ENCODE data around the gene DNMT3L. TPM values are rescaled to one million over a fixed set of nuclear protein-coding genes. Genes with fewer than 3 reads are reported as not detected.
A peak's percentile ranks its signal among the peaks of the same experiment; 100 is the strongest.
"Not testable (repeated sequence)": the region's sequence is repeated elsewhere in the genome, so short reads cannot be mapped to it uniquely, and the experiment has no call there.

The DNMT3L gene
- total RNA-seq = not detected

- Mint-ChIP-seq H3K36me3 (ENCODE audit: low read depth) (no peaks in the 10 kb centered on the region), H3K9me3 (no peaks in the 10 kb centered on the region), H3K4me3 (no peak within 1 kb of the TSS), H3K27ac (no peak within 1 kb of the TSS), H3K27me3 (peaks cover 3% of the 10 kb centered on the region), H3K4me1 (no peaks in the 10 kb centered on the region)
- POLR2A ChIA-PET = no interaction called here
- no peak for DNase-seq
- CTCF ChIA-PET = no interaction called here
Observed at GRCh38 chr21:44261675-44262295, at the start of gene DNMT3L. Gene DNMT3L, minus strand, starts transcription at chr21:44261897. Its CDS starts 638 bp downstream, at chr21:44261259.

- DNase-seq = no peak
- Mint-ChIP-seq H3K27me3 (no peaks in the 10 kb centered on the region), H3K36me3 (ENCODE audit: low read depth) (peaks cover 37% of the 10 kb centered on the region), H3K4me1 (peaks cover 2% of the 10 kb centered on the region), H3K4me3 (no peak overlapping the region), H3K9me3 (no peaks in the 10 kb centered on the region), H3K27ac (no peak overlapping the region)
- ChIA-PET CTCF (no interaction called here), POLR2A (no interaction called here)
Observed at GRCh38 chr21:44310628-44311507, 49.2 kb upstream of the DNMT3L start.

- peaks cover 45% of the 10 kb centered on the region for H3K36me3 Mint-ChIP-seq (ENCODE audit: low read depth)
- ChIA-PET POLR2A (no interaction called here), CTCF (no interaction called here)
- no peaks in the 10 kb centered on the region for H3K9me3 Mint-ChIP-seq
- H3K27me3 Mint-ChIP-seq = no peaks in the 10 kb centered on the region
- peaks cover 25% of the 10 kb centered on the region for H3K4me1 Mint-ChIP-seq
- H3K27ac Mint-ChIP-seq = no peak overlapping the region
- DNase-seq = no peak
- no peak overlapping the region for H3K4me3 Mint-ChIP-seq
Observed at GRCh38 chr21:44306936-44307704, 45.4 kb upstream of the DNMT3L start.

- Mint-ChIP-seq H3K27ac (no peak overlapping the region), H3K9me3 (no peaks in the 10 kb centered on the region), H3K36me3 (ENCODE audit: low read depth) (peaks cover 35% of the 10 kb centered on the region), H3K27me3 (no peaks in the 10 kb centered on the region), H3K4me1 (peaks cover 39% of the 10 kb centered on the region), H3K4me3 (no peak overlapping the region)
- POLR2A ChIA-PET = no interaction called here
- DNase-seq = no peak
- CTCF ChIA-PET = no interaction called here
Observed at GRCh38 chr21:44305691-44306090, 44.0 kb upstream of the DNMT3L start.

- ChIA-PET CTCF (no interaction called here), POLR2A (interaction anchor here (2.1 kb wide), 1 partner anchor 11 kb away, joined by 7 read pairs; no protein-coding TSS in a partner anchor)
- Mint-ChIP-seq H3K27ac (peak overlapping the region; percentile 59), H3K27me3 (no peaks in the 10 kb centered on the region), H3K4me3 (no peak overlapping the region), H3K36me3 (ENCODE audit: low read depth) (peaks cover 36% of the 10 kb centered on the region), H3K4me1 (peaks cover 40% of the 10 kb centered on the region), H3K9me3 (no peaks in the 10 kb centered on the region)
- peak; percentile 52 for DNase-seq
Observed at GRCh38 chr21:44304877-44305293, 43.2 kb upstream of the DNMT3L start.

GRCh38 chr21:44304011-44304616 is 42.4 kb upstream of the DNMT3L start:
- POLR2A ChIA-PET = interaction anchor here (2.1 kb wide), 1 partner anchor 11 kb away, joined by 7 read pairs; no protein-coding TSS in a partner anchor
- H3K9me3 Mint-ChIP-seq = no peaks in the 10 kb centered on the region
- no peaks in the 10 kb centered on the region for H3K27me3 Mint-ChIP-seq
- H3K27ac Mint-ChIP-seq = peak overlapping the region; percentile 80
- no peak for DNase-seq
- H3K36me3 Mint-ChIP-seq (ENCODE audit: low read depth) = peaks cover 33% of the 10 kb centered on the region
- H3K4me1 Mint-ChIP-seq = peaks cover 43% of the 10 kb centered on the region
- CTCF ChIA-PET = interaction anchor here (1.4 kb wide), 1 partner anchor 176 kb away, joined by 3 read pairs; no protein-coding TSS in a partner anchor
- H3K4me3 Mint-ChIP-seq = no peak overlapping the region

- Mint-ChIP-seq H3K9me3 (no peaks in the 10 kb centered on the region), H3K4me1 (peaks cover 48% of the 10 kb centered on the region), H3K4me3 (no peak overlapping the region), H3K27me3 (no peaks in the 10 kb centered on the region), H3K27ac (peak overlapping the region; percentile 80), H3K36me3 (ENCODE audit: low read depth) (peaks cover 33% of the 10 kb centered on the region)
- CTCF ChIA-PET = interaction anchor here (1.4 kb wide), 1 partner anchor 176 kb away, joined by 3 read pairs; no protein-coding TSS in a partner anchor
- no peak for DNase-seq
- POLR2A ChIA-PET = interaction anchor here (2.1 kb wide), 1 partner anchor 12 kb away, joined by 7 read pairs; no protein-coding TSS in a partner anchor
Observed at GRCh38 chr21:44303490-44303981, 41.8 kb upstream of the DNMT3L start.

GRCh38 chr21:44302573-44303401 is 41.1 kb upstream of the DNMT3L start:
- peak overlapping the region; percentile 59 for H3K4me3 Mint-ChIP-seq
- POLR2A ChIA-PET = interaction anchor here (2.1 kb wide), 1 partner anchor 13 kb away, joined by 7 read pairs; no protein-coding TSS in a partner anchor
- H3K9me3 Mint-ChIP-seq, H3K27me3 Mint-ChIP-seq, DNase-seq, CTCF ChIA-PET: not testable (repeated sequence)
- peaks cover 55% of the 10 kb centered on the region for H3K4me1 Mint-ChIP-seq
- peak overlapping the region; percentile 54 for H3K27ac Mint-ChIP-seq
- peaks cover 27% of the 10 kb centered on the region for H3K36me3 Mint-ChIP-seq (ENCODE audit: low read depth)

- ChIA-PET CTCF (no interaction called here), POLR2A (no interaction called here)
- H3K36me3 Mint-ChIP-seq (ENCODE audit: low read depth) = peaks cover 21% of the 10 kb centered on the region
- H3K4me1 Mint-ChIP-seq = peaks cover 61% of the 10 kb centered on the region
- H3K4me3 Mint-ChIP-seq = peak overlapping the region; percentile 59
- no peaks in the 10 kb centered on the region for H3K9me3 Mint-ChIP-seq
- DNase-seq = no peak
- H3K27ac Mint-ChIP-seq = peak overlapping the region; percentile 54
- no peaks in the 10 kb centered on the region for H3K27me3 Mint-ChIP-seq
Observed at GRCh38 chr21:44301961-44302406, 40.3 kb upstream of the DNMT3L start.

GRCh38 chr21:44301141-44301540 is 39.4 kb upstream of the DNMT3L start:
- ChIA-PET POLR2A (interaction anchor here (0.7 to 0.9 kb wide), 2 partner anchors 14 to 37 kb away, joined by 3 read pairs; no protein-coding TSS in a partner anchor), CTCF (interaction anchor here (0.6 kb wide), 1 partner anchor 435 kb away, joined by 3 read pairs; no protein-coding TSS in a partner anchor)
- DNase-seq = no peak
- Mint-ChIP-seq H3K4me3 (peak overlapping the region; percentile 82), H3K4me1 (peaks cover 60% of the 10 kb centered on the region), H3K36me3 (ENCODE audit: low read depth) (peaks cover 16% of the 10 kb centered on the region), H3K27ac (peak overlapping the region; percentile 76), H3K27me3 (no peaks in the 10 kb centered on the region), H3K9me3 (no peaks in the 10 kb centered on the region)

GRCh38 chr21:44300262-44300959 is 38.7 kb upstream of the DNMT3L start:
- H3K27ac Mint-ChIP-seq = peak overlapping the region; percentile 76
- DNase-seq = peak; percentile 73
- ChIA-PET POLR2A (interaction anchor here (0.7 to 0.9 kb wide), 2 partner anchors 13 to 38 kb away, joined by 3 read pairs; no protein-coding TSS in a partner anchor), CTCF (interaction anchor here (0.6 kb wide), 2 partner anchors 179 to 434 kb away, joined by 3 read pairs; no protein-coding TSS in a partner anchor)
- no peaks in the 10 kb centered on the region for H3K27me3 Mint-ChIP-seq
- peak overlapping the region; percentile 82 for H3K4me3 Mint-ChIP-seq
- no peaks in the 10 kb centered on the region for H3K9me3 Mint-ChIP-seq
- peaks cover 60% of the 10 kb centered on the region for H3K4me1 Mint-ChIP-seq
- H3K36me3 Mint-ChIP-seq (ENCODE audit: low read depth) = peaks cover 16% of the 10 kb centered on the region
